GM04503 (cell line): ENCODE measurements around the gene KCNIP1.

Experiments used
- DNase-seq: peaks from one replicate; pipeline ENCODE4 v3.0.0-alpha.2; 2012; ENCODE audit warnings: low read depth

The KCNIP1 gene

GRCh38 chr5:170720179-170720578 is 216.4 kb downstream of the KCNIP1 start:
- DNase-seq = no peak

DNA sequence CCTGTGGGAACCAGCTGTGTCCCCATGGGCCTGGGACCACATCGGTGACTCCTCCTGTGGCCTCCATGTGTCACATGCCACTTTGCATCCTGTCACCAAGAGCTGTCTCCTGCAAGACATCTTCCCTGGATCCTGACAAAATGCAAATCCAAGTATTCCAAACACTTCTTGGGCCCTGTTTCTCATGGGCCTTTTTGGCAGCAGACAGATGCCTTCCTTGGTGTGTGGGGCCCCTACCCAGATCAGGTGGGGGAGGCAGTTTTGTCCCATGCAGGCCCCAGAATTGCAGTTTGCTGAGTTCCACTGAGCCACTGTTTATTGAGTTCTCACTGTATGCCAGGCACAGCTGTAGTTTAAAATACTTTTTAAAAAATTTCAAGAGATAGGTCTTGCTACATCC is 217.2 kb downstream of the KCNIP1 start:
- no peak for DNase-seq

- no peak for DNase-seq
Observed at GRCh38 chr5:170721681-170722080, 217.9 kb downstream of the KCNIP1 start.

DNA sequence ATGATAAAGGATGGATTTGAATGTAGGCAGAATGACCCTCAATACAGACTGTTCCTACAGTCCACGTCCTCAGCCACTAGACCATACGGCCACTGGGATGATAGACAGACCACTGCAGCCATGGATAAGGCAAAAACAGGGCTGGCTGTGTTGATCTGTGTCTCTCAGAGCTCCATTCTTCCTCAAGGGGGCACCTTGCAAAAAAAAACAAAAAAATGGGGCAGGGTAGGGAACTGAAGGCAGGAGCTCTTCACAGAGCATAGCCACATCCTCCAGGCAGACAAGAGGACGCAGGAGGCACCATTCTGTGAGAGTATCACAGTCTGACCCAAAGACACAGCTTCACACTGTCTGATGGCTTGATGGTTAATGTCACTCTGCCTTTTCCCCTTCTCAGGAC is 218.5 kb downstream of the KCNIP1 start:
- no peak for DNase-seq

DNA sequence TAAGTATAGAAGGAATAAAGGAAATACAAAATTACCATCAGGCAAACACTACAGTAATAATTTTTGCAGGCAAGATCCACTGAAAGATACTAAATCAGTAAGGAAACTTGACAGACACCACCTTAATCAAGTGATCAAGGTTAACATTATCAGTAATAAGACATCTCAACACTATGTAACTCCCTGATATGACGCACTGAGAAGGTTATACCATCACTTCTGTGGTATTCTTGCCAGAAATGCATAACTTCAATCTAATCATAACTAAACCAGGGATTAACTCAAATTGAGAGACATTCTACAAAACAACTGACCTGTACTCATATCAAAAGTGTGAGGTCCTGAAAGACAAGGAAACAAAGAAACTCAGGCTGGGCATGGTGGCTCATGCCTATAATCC is 227.2 kb downstream of the KCNIP1 start:
- DNase-seq = no peak

- DNase-seq = no peak
Observed at GRCh38 chr5:170732685-170733084, 228.9 kb downstream of the KCNIP1 start.

GRCh38 chr5:170736966-170737365 is 233.1 kb downstream of the KCNIP1 start:
- no peak for DNase-seq

DNA sequence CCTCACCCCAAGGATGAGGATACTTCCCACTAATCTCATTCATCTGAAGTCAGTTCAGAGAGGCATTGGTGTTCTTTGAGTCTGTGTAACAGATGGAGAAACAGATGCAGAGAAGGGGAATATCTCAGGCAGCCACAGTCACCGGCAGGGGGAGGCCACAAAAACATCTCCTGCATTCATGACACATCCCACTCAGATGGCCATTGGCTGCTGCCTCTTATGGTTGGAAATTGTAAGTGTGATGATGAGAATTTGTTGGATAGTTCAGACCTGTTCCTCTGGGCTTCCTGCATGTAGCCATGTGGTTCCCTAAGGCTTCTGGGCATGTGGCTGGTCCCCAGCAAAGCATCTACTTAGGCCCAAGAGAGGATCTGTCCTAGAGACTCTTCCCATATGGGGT is 233.8 kb downstream of the KCNIP1 start:
- DNase-seq = no peak

DNA sequence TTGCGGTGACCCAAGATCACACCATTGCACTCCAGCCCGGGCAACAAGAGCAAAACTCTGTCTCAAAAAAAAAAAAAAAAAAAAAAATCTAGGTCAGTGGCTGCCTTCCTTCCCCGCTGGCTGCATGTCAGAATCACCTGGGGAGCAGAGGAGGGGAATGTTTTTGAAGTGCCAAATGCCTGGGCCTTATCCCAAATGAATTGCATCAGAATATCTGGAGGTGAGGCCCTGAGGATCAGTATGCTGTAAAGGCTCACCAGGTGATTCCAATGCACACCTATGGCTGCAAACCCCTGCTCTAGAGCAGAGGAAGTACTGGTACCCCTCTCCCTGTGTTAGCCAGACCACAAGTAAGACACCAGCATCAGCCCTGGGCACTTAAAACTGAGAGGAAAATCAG is 235.0 kb downstream of the KCNIP1 start:
- no peak for DNase-seq

DNA sequence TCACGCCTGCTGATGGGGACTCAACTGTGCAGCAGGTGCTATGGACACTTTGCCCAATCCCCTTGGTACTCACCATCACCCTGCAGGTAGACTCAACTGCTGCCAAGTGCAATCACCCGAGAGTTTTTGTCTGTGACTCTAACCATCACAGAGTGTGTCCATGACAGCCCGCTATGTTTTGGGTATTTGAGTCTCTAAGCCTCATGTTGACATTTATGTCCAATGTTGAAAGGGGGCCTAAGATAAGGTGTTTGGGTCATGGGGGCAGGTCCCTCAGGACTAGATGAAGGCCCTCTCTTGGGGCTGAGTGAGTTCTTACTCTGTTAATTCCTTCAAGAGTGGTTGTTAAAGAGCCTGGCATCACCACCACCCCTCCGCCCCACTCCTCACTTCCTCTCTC is 235.6 kb downstream of the KCNIP1 start:
- DNase-seq = no peak

- no peak for DNase-seq
Observed at GRCh38 chr5:170740551-170741205, 236.9 kb downstream of the KCNIP1 start.

GRCh38 chr5:170741801-170742200 is 238.0 kb downstream of the KCNIP1 start:
- DNase-seq = no peak

DNA sequence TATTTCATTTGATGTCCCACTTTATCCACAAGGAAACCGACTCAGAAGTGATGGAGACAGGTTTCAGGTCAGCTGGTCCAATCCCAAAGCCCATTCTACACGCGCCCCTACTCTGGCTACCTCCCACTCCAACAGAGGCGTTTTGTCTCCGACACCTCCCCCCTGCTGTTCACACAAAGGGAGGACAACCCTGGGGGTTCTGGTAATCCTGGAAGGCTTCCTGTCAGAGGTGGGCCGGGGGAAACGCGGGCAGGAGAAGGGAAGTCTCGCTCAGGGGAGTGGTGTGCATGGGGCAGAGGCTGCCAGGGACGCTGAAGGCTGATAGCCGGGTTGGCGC is 240.0 kb downstream of the KCNIP1 start:
- no peak for DNase-seq

- no peak for DNase-seq
Observed at GRCh38 chr5:170745481-170746071, 241.8 kb downstream of the KCNIP1 start.

- no peak for DNase-seq
Observed at GRCh38 chr5:170746075-170746960, 242.5 kb downstream of the KCNIP1 start.

DNA sequence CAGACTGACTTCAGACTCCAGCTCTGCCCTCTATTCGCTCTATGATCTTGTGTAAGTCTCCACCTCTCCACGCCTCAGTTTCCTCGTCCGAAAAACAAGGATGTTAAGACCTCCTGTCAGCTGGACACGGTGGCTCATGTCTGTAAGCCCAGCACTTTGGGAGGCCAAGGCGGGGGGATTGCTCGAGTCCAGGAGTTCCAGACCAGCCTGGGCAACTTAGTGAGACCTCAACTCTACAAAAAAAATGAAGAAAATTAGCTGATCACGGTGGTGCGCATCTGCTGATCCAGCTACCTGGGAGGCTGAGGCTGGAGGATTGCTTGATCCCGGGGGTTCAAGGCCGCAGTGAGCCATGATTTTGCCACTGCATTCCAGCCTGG is 243.1 kb downstream of the KCNIP1 start:
- DNase-seq = no peak

GRCh38 chr5:170747357-170747756 is 243.5 kb downstream of the KCNIP1 start:
- DNase-seq = no peak

DNA sequence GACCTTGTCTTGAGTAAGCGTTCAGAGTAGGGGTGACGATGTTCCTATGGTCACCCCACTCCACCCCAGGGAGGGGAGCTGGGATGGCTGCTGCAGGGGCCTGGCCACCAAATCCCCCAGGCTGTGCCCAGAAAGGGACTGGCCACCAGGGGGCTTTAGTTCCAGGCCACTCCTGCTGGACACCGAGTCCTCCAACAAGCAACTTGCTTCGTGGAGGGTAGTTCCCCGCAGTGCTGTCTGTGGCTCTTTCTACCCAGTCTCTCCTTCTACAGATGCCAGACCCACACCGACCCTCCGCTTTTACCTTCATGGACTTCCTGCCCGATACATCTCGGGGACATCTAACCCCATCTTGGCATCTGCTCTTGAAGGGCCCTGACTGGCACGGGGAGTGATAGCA is 244.0 kb downstream of the KCNIP1 start:
- no peak for DNase-seq

DNA sequence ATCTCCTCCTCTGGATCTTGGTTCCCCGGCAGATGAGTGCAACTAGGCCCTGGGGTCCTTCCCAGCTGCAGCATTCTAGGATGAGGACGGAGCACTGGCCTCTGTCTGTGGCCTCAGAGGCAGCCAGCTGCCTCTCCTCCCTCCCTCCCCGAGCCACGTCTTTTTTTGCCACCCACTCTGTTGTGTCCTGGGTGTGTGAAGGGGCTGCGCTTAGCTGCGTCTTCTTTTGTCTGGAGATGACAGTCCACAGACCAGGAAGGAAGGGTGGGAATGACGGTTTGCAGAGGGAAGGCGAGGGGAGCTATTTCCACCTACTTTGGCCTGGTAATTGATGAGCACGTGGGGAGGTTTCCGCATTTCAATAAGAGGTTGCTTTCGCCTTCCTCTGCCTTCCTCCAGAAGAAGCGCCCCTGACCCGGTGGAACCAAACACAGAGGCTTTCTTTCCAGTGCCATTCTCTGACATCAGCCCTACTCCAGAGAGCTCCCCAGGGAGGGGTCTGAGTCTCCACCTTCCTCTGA is 245.2 kb downstream of the KCNIP1 start:
- DNase-seq = no peak

- no peak for DNase-seq
Observed at GRCh38 chr5:170749911-170750431, 246.2 kb downstream of the KCNIP1 start.

GRCh38 chr5:170750791-170751190 is 247.0 kb downstream of the KCNIP1 start:
- DNase-seq = no peak

GRCh38 chr5:170751631-170752030 is 247.8 kb downstream of the KCNIP1 start:
- no peak for DNase-seq
